ENCODE data around the gene TCAF1.

Gene TCAF1

DNA sequence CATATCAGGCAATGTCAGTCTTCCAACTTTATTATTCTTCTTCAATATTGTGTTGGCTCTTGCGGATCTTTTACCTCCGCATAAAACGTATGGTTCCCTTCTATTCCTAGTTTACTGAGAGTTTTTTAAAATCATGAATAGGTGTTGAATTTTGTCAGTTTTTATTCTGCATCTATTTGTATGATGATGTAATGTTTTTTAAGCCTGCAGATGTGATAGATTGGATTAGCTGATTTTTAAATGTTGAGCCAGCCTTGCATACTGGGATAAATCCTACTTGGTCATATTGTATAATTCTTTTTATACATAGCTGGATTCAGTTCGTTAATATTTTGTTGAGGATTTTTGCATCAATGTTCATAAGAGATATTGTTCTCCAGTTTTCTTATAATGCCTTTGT is 43.4 kb upstream of the TCAF1 start:
- Histone ChIP-seq H3K27ac (replicated peaks) (no peak overlapping the region), H3K27me3 (ENCODE audit: insufficient read depth, poor library complexity, severe bottlenecking) (peaks cover 2% of the 10 kb centered on the region), H3K4me3 (replicated peaks; ENCODE audit: insufficient read depth, low read length) (no peak overlapping the region)
- no peak for DNase-seq (ENCODE audit: low read depth in 1 of 2, low spot score in 1 of 2)
- TF ChIP-seq SPI1 (IDR thresholded peaks at IDR 0.05; ENCODE audit: borderline replicate concordance, low read depth) (no peak), POLR2AphosphoS5 (IDR thresholded peaks at IDR 0.05; ENCODE audit: low read depth) (no peak), GABPA (IDR thresholded peaks at IDR 0.05; ENCODE audit: low read depth) (no peak)
- TF ChIP-seq, protein P1, sequence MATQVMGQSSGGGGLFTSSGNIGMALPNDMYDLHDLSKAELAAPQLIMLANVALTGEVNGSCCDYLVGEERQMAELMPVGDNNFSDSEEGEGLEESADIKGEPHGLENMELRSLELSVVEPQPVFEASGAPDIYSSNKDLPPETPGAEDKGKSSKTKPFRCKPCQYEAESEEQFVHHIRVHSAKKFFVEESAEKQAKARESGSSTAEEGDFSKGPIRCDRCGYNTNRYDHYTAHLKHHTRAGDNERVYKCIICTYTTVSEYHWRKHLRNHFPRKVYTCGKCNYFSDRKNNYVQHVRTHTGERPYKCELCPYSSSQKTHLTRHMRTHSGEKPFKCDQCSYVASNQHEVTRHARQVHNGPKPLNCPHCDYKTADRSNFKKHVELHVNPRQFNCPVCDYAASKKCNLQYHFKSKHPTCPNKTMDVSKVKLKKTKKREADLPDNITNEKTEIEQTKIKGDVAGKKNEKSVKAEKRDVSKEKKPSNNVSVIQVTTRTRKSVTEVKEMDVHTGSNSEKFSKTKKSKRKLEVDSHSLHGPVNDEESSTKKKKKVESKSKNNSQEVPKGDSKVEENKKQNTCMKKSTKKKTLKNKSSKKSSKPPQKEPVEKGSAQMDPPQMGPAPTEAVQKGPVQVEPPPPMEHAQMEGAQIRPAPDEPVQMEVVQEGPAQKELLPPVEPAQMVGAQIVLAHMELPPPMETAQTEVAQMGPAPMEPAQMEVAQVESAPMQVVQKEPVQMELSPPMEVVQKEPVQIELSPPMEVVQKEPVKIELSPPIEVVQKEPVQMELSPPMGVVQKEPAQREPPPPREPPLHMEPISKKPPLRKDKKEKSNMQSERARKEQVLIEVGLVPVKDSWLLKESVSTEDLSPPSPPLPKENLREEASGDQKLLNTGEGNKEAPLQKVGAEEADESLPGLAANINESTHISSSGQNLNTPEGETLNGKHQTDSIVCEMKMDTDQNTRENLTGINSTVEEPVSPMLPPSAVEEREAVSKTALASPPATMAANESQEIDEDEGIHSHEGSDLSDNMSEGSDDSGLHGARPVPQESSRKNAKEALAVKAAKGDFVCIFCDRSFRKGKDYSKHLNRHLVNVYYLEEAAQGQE (IDR thresholded peaks at IDR 0.05; ENCODE audit: insufficient replicate concordance, low read depth), result no peak
- TF ChIP-seq, protein P2, sequence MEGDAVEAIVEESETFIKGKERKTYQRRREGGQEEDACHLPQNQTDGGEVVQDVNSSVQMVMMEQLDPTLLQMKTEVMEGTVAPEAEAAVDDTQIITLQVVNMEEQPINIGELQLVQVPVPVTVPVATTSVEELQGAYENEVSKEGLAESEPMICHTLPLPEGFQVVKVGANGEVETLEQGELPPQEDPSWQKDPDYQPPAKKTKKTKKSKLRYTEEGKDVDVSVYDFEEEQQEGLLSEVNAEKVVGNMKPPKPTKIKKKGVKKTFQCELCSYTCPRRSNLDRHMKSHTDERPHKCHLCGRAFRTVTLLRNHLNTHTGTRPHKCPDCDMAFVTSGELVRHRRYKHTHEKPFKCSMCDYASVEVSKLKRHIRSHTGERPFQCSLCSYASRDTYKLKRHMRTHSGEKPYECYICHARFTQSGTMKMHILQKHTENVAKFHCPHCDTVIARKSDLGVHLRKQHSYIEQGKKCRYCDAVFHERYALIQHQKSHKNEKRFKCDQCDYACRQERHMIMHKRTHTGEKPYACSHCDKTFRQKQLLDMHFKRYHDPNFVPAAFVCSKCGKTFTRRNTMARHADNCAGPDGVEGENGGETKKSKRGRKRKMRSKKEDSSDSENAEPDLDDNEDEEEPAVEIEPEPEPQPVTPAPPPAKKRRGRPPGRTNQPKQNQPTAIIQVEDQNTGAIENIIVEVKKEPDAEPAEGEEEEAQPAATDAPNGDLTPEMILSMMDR (IDR thresholded peaks at IDR 0.05; ENCODE audit: insufficient read depth, low read length), result no peak

DNA sequence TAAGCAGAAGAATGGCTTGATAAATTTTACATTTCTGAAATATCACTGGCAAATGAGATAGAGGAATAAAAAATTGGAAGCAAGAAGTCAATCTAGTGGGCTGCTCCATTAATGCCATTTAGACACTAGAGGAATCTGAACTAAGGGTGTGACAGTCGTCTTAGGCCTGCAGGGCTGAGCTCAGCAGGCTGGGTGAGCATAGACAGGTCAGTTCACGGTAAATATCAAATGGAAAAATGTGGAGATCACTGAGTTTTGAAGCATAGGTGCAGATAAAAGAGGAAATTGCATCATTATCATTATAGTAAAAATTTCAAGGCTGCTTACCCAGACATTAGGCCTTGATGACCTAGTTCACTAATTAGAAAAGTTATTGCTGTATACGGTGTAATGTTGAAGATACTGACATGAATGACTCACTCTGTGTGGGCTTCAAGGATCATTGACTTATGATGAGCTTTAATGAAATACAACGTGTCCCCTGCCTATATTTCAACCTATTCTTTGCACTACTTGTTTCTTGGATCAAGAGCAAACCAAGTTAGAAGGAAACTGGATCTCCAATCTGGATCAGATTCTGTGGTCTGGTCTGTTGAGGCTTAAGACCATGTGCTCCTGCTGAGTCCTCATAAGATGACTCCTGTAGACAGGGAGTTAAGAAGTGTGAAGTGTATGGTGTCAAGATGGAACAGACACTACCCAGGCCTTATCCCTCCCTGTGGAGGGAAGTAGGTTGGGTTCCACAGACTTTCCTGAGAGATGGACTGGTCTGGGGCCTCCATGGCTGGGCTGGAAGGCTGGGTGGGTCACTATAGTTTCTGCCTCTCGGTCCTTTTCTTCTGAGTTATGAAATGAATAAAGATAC is 36.6 kb upstream of the TCAF1 start:
- H3K4me3 ChIP-seq (replicated peaks; ENCODE audit: insufficient read depth, low read length), result no peak overlapping the region
- no peak for DNase-seq (ENCODE audit: low read depth in 1 of 2, low spot score in 1 of 2)
- no peak overlapping the region for H3K27ac ChIP-seq (replicated peaks)
- H3K27me3 ChIP-seq (ENCODE audit: insufficient read depth, poor library complexity, severe bottlenecking), result no peaks in the 10 kb centered on the region
- TF ChIP-seq SPI1 (IDR thresholded peaks at IDR 0.05; ENCODE audit: borderline replicate concordance, low read depth), result no peak
- TF ChIP-seq, protein P2 (IDR thresholded peaks at IDR 0.05; ENCODE audit: insufficient read depth, low read length), result no peak

DNA sequence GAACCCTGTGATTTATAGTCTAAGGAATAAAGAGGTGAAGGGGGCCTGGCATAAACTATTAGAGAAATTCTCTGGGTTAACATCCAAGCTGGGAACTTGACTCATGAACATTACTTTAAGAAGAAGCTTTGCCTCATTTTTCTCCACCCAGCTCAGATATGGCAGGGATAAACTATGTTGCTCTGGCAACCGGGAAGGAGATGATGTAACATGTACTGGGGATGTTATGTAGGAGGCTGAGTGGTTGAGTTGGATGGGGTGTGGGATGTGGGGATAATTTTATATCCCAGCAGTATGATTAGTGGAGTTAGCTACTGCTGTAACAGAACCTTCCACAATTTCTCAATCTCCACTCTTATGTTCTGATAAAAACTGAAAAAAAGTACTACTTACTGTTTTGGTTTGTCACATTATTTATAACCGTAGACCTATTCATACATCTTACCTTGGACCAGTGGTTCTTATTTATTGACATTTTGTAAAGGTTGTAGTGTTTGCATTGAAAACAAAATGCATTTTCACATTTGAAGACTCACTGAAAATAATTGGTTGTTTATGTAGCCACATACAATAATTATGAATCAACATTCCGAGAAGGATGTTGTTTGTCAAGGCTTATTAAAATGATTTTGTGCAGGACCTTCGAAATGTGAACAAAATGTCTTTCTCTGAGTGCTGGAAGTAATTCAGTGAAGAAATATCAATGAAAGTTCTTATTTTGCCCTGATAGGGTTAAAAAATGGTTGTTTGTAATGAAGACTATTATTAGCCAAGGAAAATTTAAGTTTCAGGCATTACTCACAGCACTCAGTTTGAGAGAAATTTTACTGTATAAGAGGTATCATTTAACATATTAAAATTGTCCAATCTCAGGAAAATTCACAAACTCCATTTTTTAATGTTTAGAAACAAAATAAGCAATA is 34.4 kb upstream of the TCAF1 start:
- H3K27ac ChIP-seq (replicated peaks), result no peak overlapping the region
- no peak overlapping the region for H3K4me3 ChIP-seq (replicated peaks; ENCODE audit: insufficient read depth, low read length)
- H3K27me3 ChIP-seq (ENCODE audit: insufficient read depth, poor library complexity, severe bottlenecking), result no peaks in the 10 kb centered on the region
- no peak for DNase-seq (ENCODE audit: low read depth in 1 of 2, low spot score in 1 of 2)
- TF ChIP-seq SPI1 (IDR thresholded peaks at IDR 0.05; ENCODE audit: borderline replicate concordance, low read depth), result no peak
- TF ChIP-seq, protein P2 (IDR thresholded peaks at IDR 0.05; ENCODE audit: insufficient read depth, low read length), result no peak
- no peak for TF ChIP-seq POLR2AphosphoS5 (IDR thresholded peaks at IDR 0.05; ENCODE audit: low read depth)
- TF ChIP-seq GABPA (IDR thresholded peaks at IDR 0.05; ENCODE audit: low read depth), result no peak
- TF ChIP-seq, protein P1 (IDR thresholded peaks at IDR 0.05; ENCODE audit: insufficient replicate concordance, low read depth), result no peak
